ENCODE measurements around the gene TTC28. TPM values are rescaled to one million over a fixed set of nuclear protein-coding genes. Genes with fewer than 3 reads are reported as not detected.

The TTC28 gene
- total and polyA plus RNA-seq, 2 donors: 2.0 to 5.5 TPM

DNA sequence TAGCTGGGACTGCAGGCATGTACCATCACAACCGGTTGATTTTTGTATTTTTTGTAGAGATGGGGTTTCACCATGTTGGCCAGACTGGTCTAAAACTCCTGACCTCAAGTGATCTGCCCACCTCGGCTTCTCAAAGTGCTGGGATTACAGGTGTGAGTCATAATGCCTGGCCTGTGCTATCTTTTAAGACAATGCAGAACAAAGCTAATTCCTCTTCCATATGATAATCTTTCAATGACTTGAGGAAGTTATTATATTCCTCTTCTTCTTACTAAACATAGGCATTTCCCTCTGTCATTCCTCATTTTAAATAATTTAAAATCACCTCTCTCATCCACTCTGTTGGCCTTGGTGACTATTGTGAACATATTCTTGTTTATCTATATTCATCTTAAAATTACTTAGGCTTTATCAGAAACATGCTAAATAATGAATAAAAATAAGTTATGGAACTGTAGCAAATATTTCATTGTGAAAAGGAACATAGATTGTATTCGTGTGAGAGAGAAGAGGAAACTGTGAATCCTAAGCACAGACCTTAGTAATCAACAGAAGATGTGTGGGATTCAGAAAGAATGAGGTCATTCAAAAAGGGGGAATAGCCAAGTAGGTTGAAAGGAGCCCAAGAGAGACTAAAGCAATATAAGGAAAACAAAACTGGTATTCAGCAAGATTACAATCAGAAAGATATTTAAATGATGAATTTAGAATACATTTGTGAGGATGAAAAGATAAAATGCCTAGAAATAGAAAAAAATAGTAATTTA, 269.4 kb downstream of the TTC28 start:
- Histone ChIP-seq H3K27ac (ENCODE audit: low read depth in 1 of 2, low read length in 1 of 2) (no peak overlapping the region), H3K36me3 (ENCODE audit: control insufficient read depth in 2 of 2, insufficient read depth in 2 of 2, low read length in 1 of 2) (no peaks in the 10 kb centered on the region), H3K4me3 (ENCODE audit: low read length in 2 of 2) (no peak overlapping the region), H3K4me1 (ENCODE audit: control insufficient read depth in 2 of 2, insufficient read depth in 2 of 2, low read length in 2 of 2) (no peaks in the 10 kb centered on the region), H3K9me3 (ENCODE audit: control insufficient read depth in 2 of 2, insufficient read depth in 1 of 2, low read length in 1 of 2) (no peaks in the 10 kb centered on the region), H3K27me3 (ENCODE audit: control insufficient read depth in 2 of 2, insufficient read depth in 1 of 2, low read length in 1 of 2) (no peaks in the 10 kb centered on the region)
- WGBS: 84% methylated on average over 3 of the region's 3 CpGs
- no peak for DNase-seq (ENCODE audit: low read depth in 6 of 9, low spot score in 9 of 9)

DNA sequence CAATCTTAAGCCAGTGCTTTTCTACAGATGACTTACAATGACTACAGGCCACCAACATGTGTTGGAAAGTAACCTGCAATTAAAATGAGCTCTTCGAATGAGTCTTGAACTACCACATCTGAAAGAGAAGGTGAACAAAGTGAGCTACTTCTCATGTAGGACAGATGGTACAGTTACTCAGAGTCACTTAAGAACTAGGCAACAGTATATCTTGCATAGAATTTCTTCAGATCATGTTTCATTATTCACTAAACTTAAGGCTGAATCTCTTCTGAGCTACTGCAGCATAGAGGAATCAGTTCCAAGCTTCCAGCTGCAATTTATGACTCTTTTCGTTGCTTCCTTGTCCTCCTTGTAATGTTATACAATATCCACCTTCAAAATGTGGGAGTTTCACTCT, 270.9 kb downstream of the TTC28 start:
- 96% methylated on average over 2 of the region's 2 CpGs for WGBS
- H3K36me3 ChIP-seq (ENCODE audit: control insufficient read depth in 2 of 2, insufficient read depth in 2 of 2, low read length in 1 of 2): no peaks in the 10 kb centered on the region
- H3K9me3 ChIP-seq (ENCODE audit: control insufficient read depth in 2 of 2, insufficient read depth in 1 of 2, low read length in 1 of 2): no peaks in the 10 kb centered on the region
- H3K27ac ChIP-seq (ENCODE audit: low read depth in 1 of 2, low read length in 1 of 2): no peak overlapping the region
- H3K4me1 ChIP-seq (ENCODE audit: control insufficient read depth in 2 of 2, insufficient read depth in 2 of 2, low read length in 2 of 2): no peaks in the 10 kb centered on the region
- no peak for DNase-seq (ENCODE audit: low read depth in 6 of 9, low spot score in 9 of 9)
- H3K27me3 ChIP-seq (ENCODE audit: control insufficient read depth in 2 of 2, insufficient read depth in 1 of 2, low read length in 1 of 2): no peaks in the 10 kb centered on the region
- no peak overlapping the region for H3K4me3 ChIP-seq (ENCODE audit: low read length in 2 of 2)

- 97% methylated on average over 4 of the region's 4 CpGs for WGBS
- H3K36me3 ChIP-seq (ENCODE audit: control insufficient read depth in 2 of 2, insufficient read depth in 2 of 2, low read length in 1 of 2): no peaks in the 10 kb centered on the region
- H3K27ac ChIP-seq (ENCODE audit: low read depth in 1 of 2, low read length in 1 of 2): no peak overlapping the region
- H3K4me1 ChIP-seq (ENCODE audit: control insufficient read depth in 2 of 2, insufficient read depth in 2 of 2, low read length in 2 of 2): no peaks in the 10 kb centered on the region
- H3K9me3 ChIP-seq (ENCODE audit: control insufficient read depth in 2 of 2, insufficient read depth in 1 of 2, low read length in 1 of 2): no peaks in the 10 kb centered on the region
- no peaks in the 10 kb centered on the region for H3K27me3 ChIP-seq (ENCODE audit: control insufficient read depth in 2 of 2, insufficient read depth in 1 of 2, low read length in 1 of 2)
- no peak overlapping the region for H3K4me3 ChIP-seq (ENCODE audit: low read length in 2 of 2)
- DNase-seq (ENCODE audit: low read depth in 6 of 9, low spot score in 9 of 9): no peak
These were observed 272.0 kb downstream of the TTC28 start for GRCh38 chr22:28407645-28408044.

DNA sequence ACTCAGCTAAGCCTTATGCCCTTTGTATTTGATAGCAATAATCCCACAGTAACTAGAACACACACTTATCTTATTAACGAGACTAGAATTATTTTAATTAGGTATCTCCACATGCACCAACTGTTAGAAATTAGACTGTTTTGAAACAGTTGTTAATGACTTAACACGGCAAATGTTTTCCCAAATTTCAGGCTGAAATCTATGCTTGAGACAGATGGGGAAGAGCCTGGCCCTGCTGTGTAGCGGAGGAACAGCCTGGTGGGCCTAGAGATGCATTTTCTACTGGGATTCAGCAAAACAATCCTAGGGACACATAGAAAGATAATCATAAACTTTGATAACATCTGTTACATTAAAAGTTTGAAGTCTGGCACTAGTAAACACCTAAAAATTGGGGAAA, 273.4 kb downstream of the TTC28 start:
- no peak overlapping the region for H3K4me3 ChIP-seq (ENCODE audit: low read length in 2 of 2)
- WGBS: 97% methylated on average over 3 of the region's 3 CpGs
- H3K27ac ChIP-seq (ENCODE audit: low read depth in 1 of 2, low read length in 1 of 2): no peak overlapping the region
- no peaks in the 10 kb centered on the region for H3K36me3 ChIP-seq (ENCODE audit: control insufficient read depth in 2 of 2, insufficient read depth in 2 of 2, low read length in 1 of 2)
- no peaks in the 10 kb centered on the region for H3K4me1 ChIP-seq (ENCODE audit: control insufficient read depth in 2 of 2, insufficient read depth in 2 of 2, low read length in 2 of 2)
- H3K27me3 ChIP-seq (ENCODE audit: control insufficient read depth in 2 of 2, insufficient read depth in 1 of 2, low read length in 1 of 2): no peaks in the 10 kb centered on the region
- no peaks in the 10 kb centered on the region for H3K9me3 ChIP-seq (ENCODE audit: control insufficient read depth in 2 of 2, insufficient read depth in 1 of 2, low read length in 1 of 2)
- DNase-seq (ENCODE audit: low read depth in 6 of 9, low spot score in 9 of 9): no peak

GRCh38 chr22:28405588-28405987, 274.1 kb downstream of the TTC28 start:
- Histone ChIP-seq H3K27me3 (ENCODE audit: control insufficient read depth in 2 of 2, insufficient read depth in 1 of 2, low read length in 1 of 2) (no peaks in the 10 kb centered on the region), H3K27ac (ENCODE audit: low read depth in 1 of 2, low read length in 1 of 2) (no peak overlapping the region), H3K36me3 (ENCODE audit: control insufficient read depth in 2 of 2, insufficient read depth in 2 of 2, low read length in 1 of 2) (no peaks in the 10 kb centered on the region), H3K4me1 (ENCODE audit: control insufficient read depth in 2 of 2, insufficient read depth in 2 of 2, low read length in 2 of 2) (no peaks in the 10 kb centered on the region), H3K9me3 (ENCODE audit: control insufficient read depth in 2 of 2, insufficient read depth in 1 of 2, low read length in 1 of 2) (no peaks in the 10 kb centered on the region), H3K4me3 (ENCODE audit: low read length in 2 of 2) (no peak overlapping the region)
- DNase-seq (ENCODE audit: low read depth in 6 of 9, low spot score in 9 of 9): no peak

GRCh38 chr22:28402539-28402938, 277.1 kb downstream of the TTC28 start:
- no peaks in the 10 kb centered on the region for H3K36me3 ChIP-seq (ENCODE audit: control insufficient read depth in 2 of 2, insufficient read depth in 2 of 2, low read length in 1 of 2)
- no peak for DNase-seq (ENCODE audit: low read depth in 6 of 9, low spot score in 9 of 9)
- H3K27ac ChIP-seq (ENCODE audit: low read depth in 1 of 2, low read length in 1 of 2): no peak overlapping the region
- WGBS: 96% methylated on average over 5 of the region's 5 CpGs
- no peaks in the 10 kb centered on the region for H3K9me3 ChIP-seq (ENCODE audit: control insufficient read depth in 2 of 2, insufficient read depth in 1 of 2, low read length in 1 of 2)
- no peaks in the 10 kb centered on the region for H3K4me1 ChIP-seq (ENCODE audit: control insufficient read depth in 2 of 2, insufficient read depth in 2 of 2, low read length in 2 of 2)
- H3K27me3 ChIP-seq (ENCODE audit: control insufficient read depth in 2 of 2, insufficient read depth in 1 of 2, low read length in 1 of 2): no peaks in the 10 kb centered on the region
- H3K4me3 ChIP-seq (ENCODE audit: low read length in 2 of 2): no peak overlapping the region

DNA sequence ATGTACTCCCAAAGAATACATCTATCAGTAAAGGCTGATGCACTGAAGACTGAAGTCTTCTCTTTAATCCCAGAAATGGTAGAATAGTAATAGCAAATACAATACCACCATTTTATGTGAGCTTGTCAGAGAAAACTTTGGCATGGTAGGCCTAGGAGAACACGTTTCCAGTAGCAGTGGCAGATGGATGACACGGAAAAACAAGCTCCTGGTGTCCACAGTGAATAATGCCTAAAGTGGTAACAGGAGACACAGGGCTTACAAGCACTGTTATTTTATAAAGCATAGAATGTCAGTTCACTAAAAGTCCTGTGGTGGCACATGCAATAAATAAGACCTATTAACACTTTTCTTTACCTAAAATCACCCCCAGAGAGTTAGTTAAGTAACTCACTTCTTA, 277.6 kb downstream of the TTC28 start:
- WGBS: 94% methylated on average over 2 of the region's 2 CpGs

GRCh38 chr22:28398981-28399380, 280.7 kb downstream of the TTC28 start:
- Histone ChIP-seq H3K27me3 (ENCODE audit: control insufficient read depth in 2 of 2, insufficient read depth in 1 of 2, low read length in 1 of 2) (no peaks in the 10 kb centered on the region), H3K4me1 (ENCODE audit: control insufficient read depth in 2 of 2, insufficient read depth in 2 of 2, low read length in 2 of 2) (no peaks in the 10 kb centered on the region), H3K27ac (ENCODE audit: low read depth in 1 of 2, low read length in 1 of 2) (no peak overlapping the region), H3K9me3 (ENCODE audit: control insufficient read depth in 2 of 2, insufficient read depth in 1 of 2, low read length in 1 of 2) (no peaks in the 10 kb centered on the region), H3K4me3 (ENCODE audit: low read length in 2 of 2) (no peak overlapping the region), H3K36me3 (ENCODE audit: control insufficient read depth in 2 of 2, insufficient read depth in 2 of 2, low read length in 1 of 2) (no peaks in the 10 kb centered on the region)
- WGBS: 96% methylated on average over 1 of the region's 1 CpG
- no peak for DNase-seq (ENCODE audit: low read depth in 6 of 9, low spot score in 9 of 9)

More for the DNA sequence above, 277.6 kb downstream of the TTC28 start:
- Histone ChIP-seq H3K4me1 (ENCODE audit: control insufficient read depth in 2 of 2, insufficient read depth in 2 of 2, low read length in 2 of 2) (no peaks in the 10 kb centered on the region), H3K27ac (ENCODE audit: low read depth in 1 of 2, low read length in 1 of 2) (no peak overlapping the region), H3K9me3 (ENCODE audit: control insufficient read depth in 2 of 2, insufficient read depth in 1 of 2, low read length in 1 of 2) (no peaks in the 10 kb centered on the region), H3K36me3 (ENCODE audit: control insufficient read depth in 2 of 2, insufficient read depth in 2 of 2, low read length in 1 of 2) (no peaks in the 10 kb centered on the region), H3K4me3 (ENCODE audit: low read length in 2 of 2) (no peak overlapping the region), H3K27me3 (ENCODE audit: control insufficient read depth in 2 of 2, insufficient read depth in 1 of 2, low read length in 1 of 2) (no peaks in the 10 kb centered on the region)
- DNase-seq (ENCODE audit: low read depth in 6 of 9, low spot score in 9 of 9): no peak

DNA sequence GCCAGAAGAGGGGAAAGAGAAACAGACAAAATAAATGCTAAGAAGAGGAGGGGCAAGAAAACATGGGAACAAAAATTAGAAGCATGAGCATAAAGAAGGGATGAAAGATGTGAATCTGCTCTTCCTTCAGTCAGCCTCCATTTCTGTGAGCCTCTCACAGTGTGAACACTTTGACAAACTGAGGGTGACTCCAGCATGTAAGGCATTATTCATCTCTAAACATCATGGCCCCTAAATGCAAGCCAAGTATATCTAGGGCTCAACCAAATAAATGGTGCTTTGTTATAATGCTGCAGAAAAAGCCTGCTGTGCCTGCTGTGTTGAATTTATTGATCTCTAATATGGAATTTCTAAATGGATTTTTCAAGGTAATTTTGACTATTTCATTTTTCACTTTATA, 281.3 kb downstream of the TTC28 start:
- Histone ChIP-seq H3K4me1 (ENCODE audit: control insufficient read depth in 2 of 2, insufficient read depth in 2 of 2, low read length in 2 of 2) (no peaks in the 10 kb centered on the region), H3K27ac (ENCODE audit: low read depth in 1 of 2, low read length in 1 of 2) (no peak overlapping the region), H3K9me3 (ENCODE audit: control insufficient read depth in 2 of 2, insufficient read depth in 1 of 2, low read length in 1 of 2) (no peaks in the 10 kb centered on the region), H3K36me3 (ENCODE audit: control insufficient read depth in 2 of 2, insufficient read depth in 2 of 2, low read length in 1 of 2) (no peaks in the 10 kb centered on the region), H3K27me3 (ENCODE audit: control insufficient read depth in 2 of 2, insufficient read depth in 1 of 2, low read length in 1 of 2) (no peaks in the 10 kb centered on the region), H3K4me3 (ENCODE audit: low read length in 2 of 2) (no peak overlapping the region)
- DNase-seq (ENCODE audit: low read depth in 6 of 9, low spot score in 9 of 9): no peak

Measured in thymus (tissue), 11 donors.